Mammary epithelial cell (primary cell): ENCODE data around the gene COL5A1.

ENCODE experiments used
- CTCF ChIP-seq, 2 donors: IDR thresholded peaks in 1 of 2; conservative IDR thresholded peaks in 1 of 2; 2 replicates each; pipeline ENCODE4 v1.5.1; 2011 to 2012; ENCODE audit warnings: inconsistent platforms in 2 of 2, low read length in 2 of 2, mild to moderate bottlenecking in 2 of 2, control low read depth in 1 of 2, low read depth in 1 of 2; ENCODE audit not compliant: insufficient read depth in 1 of 2; ENCODE audit errors: extremely low read depth in 1 of 2
- EZH2 ChIP-seq: IDR thresholded peaks from 2 replicates; pipeline ENCODE4 v1.6.1; 2012; ENCODE audit warnings: low read length, inconsistent platforms, borderline replicate concordance

- TF ChIP-seq CTCF (conservative IDR thresholded peaks at IDR 0.05 in 1 of 2, IDR thresholded peaks at IDR 0.05 in 1 of 2; ENCODE audit: extremely low read depth in 1 of 2, insufficient read depth in 1 of 2, low read depth in 1 of 2, low read length in 2 of 2) (no peak), EZH2 (no peak)
These were observed 206.9 kb downstream of the COL5A1 start for GRCh38 chr9:134848504-134848903.
